Measurements from ENCODE around the gene MTNR1A.

MTNR1A gene

DNA sequence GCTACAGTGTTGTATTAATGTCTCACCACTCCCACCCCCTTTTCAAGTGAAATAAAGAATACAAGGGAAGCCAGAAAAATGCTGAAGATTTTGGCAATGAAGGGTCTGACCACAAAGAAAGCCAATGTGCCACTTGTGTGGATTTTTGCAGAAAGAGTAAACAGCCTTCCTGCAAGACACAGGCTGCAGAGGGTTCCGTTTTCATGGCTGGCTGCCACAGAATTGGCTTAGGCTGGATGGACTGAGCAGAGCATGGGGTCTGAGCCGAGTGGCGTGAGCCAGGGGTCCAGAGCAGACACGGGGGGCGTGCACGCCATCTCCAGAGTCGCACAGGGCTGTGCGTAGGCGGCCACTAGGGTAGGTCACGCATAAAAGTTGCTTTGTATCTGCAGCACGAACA is 69.2 kb downstream of the MTNR1A start:
- no peak for DNase-seq (ENCODE audit: low spot score)

DNA sequence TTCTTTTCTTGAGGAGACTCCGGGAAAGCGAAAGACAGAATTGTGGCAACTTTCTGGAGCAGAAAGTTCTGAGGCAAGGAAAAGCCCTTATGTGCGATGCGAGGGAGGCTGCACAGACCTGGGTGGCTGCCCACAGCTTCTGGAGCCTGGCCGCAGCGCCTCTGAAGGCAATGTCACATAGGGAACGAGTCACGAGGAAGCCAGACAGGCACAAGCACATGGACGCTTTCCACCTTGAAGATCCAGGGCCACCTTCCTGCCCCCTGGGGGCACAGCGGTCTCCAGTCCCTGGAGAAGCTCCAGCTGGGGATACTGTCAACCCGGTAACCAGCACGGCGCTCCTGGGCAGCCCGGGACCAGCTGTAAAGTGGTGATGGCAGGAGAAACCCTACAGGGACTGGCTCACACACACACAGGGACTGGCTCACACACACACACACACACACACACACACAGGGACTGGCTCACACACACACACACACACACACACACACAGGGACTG is 69.8 kb downstream of the MTNR1A start:
- DNase-seq (ENCODE audit: low spot score) = no peak

DNA sequence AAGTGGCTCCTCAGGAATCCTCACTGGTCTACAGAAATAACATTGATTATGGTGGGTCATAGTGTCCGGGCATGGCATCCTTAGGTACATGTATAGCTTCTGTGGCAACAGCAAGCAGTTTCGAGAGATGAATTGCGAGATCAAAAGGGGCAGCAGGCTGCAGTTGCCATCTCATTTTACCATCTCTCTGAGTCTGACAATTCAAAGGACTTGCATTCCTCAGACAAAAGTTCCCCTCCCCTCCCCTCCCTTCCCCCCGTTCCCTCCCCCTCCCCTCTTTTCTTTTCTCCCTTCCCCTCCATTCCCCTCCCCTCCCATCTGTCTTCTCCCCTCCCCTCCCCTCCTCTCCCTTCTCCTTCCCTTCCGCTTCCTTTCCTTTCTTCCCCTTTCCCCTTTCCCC is 70.2 kb downstream of the MTNR1A start:
- DNase-seq (ENCODE audit: low spot score) = no peak

DNA sequence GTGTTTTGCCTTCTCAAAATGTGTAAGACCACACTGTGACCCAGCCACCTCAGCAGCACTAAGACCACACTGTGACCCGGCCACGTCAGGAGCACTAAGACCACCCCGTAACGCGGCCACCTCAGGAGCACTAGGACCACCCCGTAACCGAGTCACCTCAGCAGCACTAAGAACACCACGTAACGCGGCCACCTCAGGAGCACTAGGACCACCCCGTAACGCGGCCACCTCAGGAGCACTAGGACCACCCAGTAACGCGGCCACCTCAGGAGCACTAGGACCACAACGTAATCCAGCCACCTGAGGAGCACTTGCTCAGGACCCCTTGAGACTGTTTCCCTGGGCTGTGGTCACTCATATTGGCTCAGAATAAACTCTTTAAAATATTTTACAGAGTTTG is 71.7 kb downstream of the MTNR1A start:
- DNase-seq (ENCODE audit: low spot score) = no peak
